GM23338 (cell line): ENCODE data around the gene TEX29. TPM values are rescaled to one million over a fixed set of nuclear protein-coding genes. Genes with fewer than 3 reads are reported as not detected.

Experiments used
- ATAC-seq: fragments of 200-7000 bp; cut with Tn5 transposase; 3 replicates; pipeline ENCODE4 v1.9.1; 2020
- DNase-seq: peaks from one replicate; pipeline ENCODE4 v3.0.0-alpha.2; 2015; ENCODE audit warnings: low spot score
- H2AFZ ChIP-seq: fragments of 200-600 bp; sonication (generic); 2 replicates; pipeline ENCODE4 v1.8.0; 2016; ENCODE audit warnings: antibody characterized with exemption, mild to moderate bottlenecking, moderate library complexity
- H3F3A ChIP-seq: fragments of 200-600 bp; sonication (generic); replicated peaks from 2 replicates; pipeline ENCODE4 v1.8.0; 2017; ENCODE audit warnings: antibody characterized with exemption, mixed run types, low read depth
- H3K27ac ChIP-seq: fragments of 200-600 bp; sonication (generic); 2 replicates; pipeline ENCODE4 v1.6.1; 2016; ENCODE audit warnings: low read depth
- H3K27me3 ChIP-seq: fragments of 200-600 bp; sonication (generic); 2 replicates; pipeline ENCODE4 v1.8.0; 2016; ENCODE audit warnings: mild to moderate bottlenecking, mixed run types, moderate library complexity; ENCODE audit not compliant: insufficient read depth
- H3K36me3 ChIP-seq: fragments of 200-600 bp; sonication (generic); 2 replicates; pipeline ENCODE4 v1.8.0; 2016; ENCODE audit warnings: mild to moderate bottlenecking; ENCODE audit not compliant: insufficient read depth
- H3K4me1 ChIP-seq: fragments of 200-600 bp; sonication (generic); 2 replicates; pipeline ENCODE4 v1.8.0; 2016; ENCODE audit warnings: mild to moderate bottlenecking, moderate library complexity; ENCODE audit not compliant: insufficient read depth
- H3K4me2 ChIP-seq: fragments of 200-600 bp; sonication (generic); 2 replicates; pipeline ENCODE4 v1.7.1; 2017; ENCODE audit warnings: mixed run types
- H3K4me3 ChIP-seq: fragments of 200-600 bp; sonication (generic); 2 replicates; pipeline ENCODE4 v1.6.1; 2016; ENCODE audit warnings: mixed run types
- H3K79me2 ChIP-seq: fragments of 200-600 bp; sonication (generic); replicated peaks from 2 replicates; pipeline ENCODE4 v1.8.0; 2017; ENCODE audit warnings: mild to moderate bottlenecking; ENCODE audit not compliant: insufficient read depth
- H3K9me2 ChIP-seq: fragments of 200-600 bp; sonication (generic); 2 replicates; pipeline ENCODE4 v1.8.0; 2017; ENCODE audit not compliant: insufficient read depth
- H4K20me1 ChIP-seq: fragments of 200-600 bp; sonication (generic); replicated peaks from 2 replicates; pipeline ENCODE4 v1.8.0; 2017; ENCODE audit warnings: mild to moderate bottlenecking; ENCODE audit not compliant: insufficient read depth
- H3K27ac Mint-ChIP-seq: 2 replicates; pipeline ENCODE4 v1.8.0; 2020; ENCODE audit warnings: inconsistent platforms, mild to moderate bottlenecking, moderate library complexity, mixed read lengths
- H3K27me3 Mint-ChIP-seq: 3 replicates; pipeline ENCODE4 v1.8.0; 2022; ENCODE audit warnings: low read depth, mild to moderate bottlenecking, moderate library complexity, mixed read lengths, inconsistent platforms; ENCODE audit not compliant: insufficient read depth, poor library complexity
- H3K36me3 Mint-ChIP-seq: 3 replicates; pipeline ENCODE4 v1.8.0; 2021; ENCODE audit warnings: low read depth, mild to moderate bottlenecking, inconsistent platforms, moderate library complexity, mixed read lengths
- H3K4me1 Mint-ChIP-seq: 3 replicates; pipeline ENCODE4 v1.8.0; 2020; ENCODE audit warnings: mild to moderate bottlenecking, inconsistent platforms, mixed read lengths
- H3K4me3 Mint-ChIP-seq: 3 replicates; pipeline ENCODE4 v1.8.0; 2021; ENCODE audit warnings: moderate library complexity, mild to moderate bottlenecking, inconsistent platforms, mixed read lengths
- H3K9me3 Mint-ChIP-seq: 3 replicates; pipeline ENCODE4 v1.8.0; 2020; ENCODE audit warnings: moderate library complexity, mild to moderate bottlenecking, inconsistent platforms, mixed read lengths
- CREB1 ChIP-seq: fragments of 250-450 bp; sonication (Bioruptor Pico); IDR thresholded peaks from 2 replicates; pipeline ENCODE4 v1.5.0; 2020; ENCODE audit warnings: low read depth, mild to moderate bottlenecking, moderate library complexity
- EZH2phosphoT487 ChIP-seq: fragments of 200-600 bp; sonication (generic); IDR thresholded peaks from one replicate; pipeline ENCODE4 v1.8.1; 2018; ENCODE audit warnings: antibody characterized with exemption; ENCODE audit not compliant: unreplicated experiment
- JUNB ChIP-seq: IDR thresholded peaks from one replicate; pipeline ENCODE4 v1.6.1; 2016; ENCODE audit warnings: antibody characterized with exemption; ENCODE audit not compliant: unreplicated experiment
- NANOG ChIP-seq: IDR thresholded peaks from 2 replicates; pipeline ENCODE4 v1.6.1; 2016; ENCODE audit warnings: antibody characterized with exemption, borderline replicate concordance
- POLR2AphosphoS5 ChIP-seq: IDR thresholded peaks from 2 replicates; pipeline ENCODE4 v1.6.1; 2016; ENCODE audit warnings: antibody characterized with exemption, low read depth
- STAT1 ChIP-seq: IDR thresholded peaks from one replicate; pipeline ENCODE4 v1.6.1; 2016; ENCODE audit warnings: antibody characterized with exemption; ENCODE audit not compliant: unreplicated experiment
- ZNF114 ChIP-seq: fragments of 250-450 bp; sonication (Bioruptor Pico); IDR thresholded peaks from 2 replicates; pipeline ENCODE4 v1.5.0; 2020; ENCODE audit warnings: mild to moderate bottlenecking, moderate library complexity
- ZNF331 ChIP-seq: fragments of 250-450 bp; sonication (Bioruptor Pico); IDR thresholded peaks from 2 replicates; pipeline ENCODE4 v1.5.0; 2020; ENCODE audit warnings: low read depth, mild to moderate bottlenecking, moderate library complexity
- polyA plus RNA-seq: library from polyadenylated mRNA; unstranded; fragments of >200 nt; fragmentation: Nextera tagmentation; extraction: Ambion mirVana; gene quantifications from 2 replicates; pipeline ENCODE4 v1.2.1, GENCODE V29; 2016
- total RNA-seq: library from RNA; depleted of rRNA; stranded (reverse); fragments of >200 nt; shearing (Covaris generic); gene quantifications from 2 replicates; pipeline ENCODE4 v1.2.3, GENCODE V29; 2014
- TF ChIP-seq, protein P1 (sequence below): IDR thresholded peaks from 2 replicates; pipeline ENCODE4 v1.6.1; 2016; ENCODE audit warnings: antibody characterized with exemption
- TF ChIP-seq, protein P2 (sequence below): fragments of 250-450 bp; sonication (Bioruptor Pico); IDR thresholded peaks from 2 replicates; pipeline ENCODE4 v1.5.0; 2020; ENCODE audit warnings: mild to moderate bottlenecking, moderate library complexity

Gene TEX29
- total and polyA plus RNA-seq, 2 experiments from 2014 or later, result 0.31 TPM; not detected in 1

DNA sequence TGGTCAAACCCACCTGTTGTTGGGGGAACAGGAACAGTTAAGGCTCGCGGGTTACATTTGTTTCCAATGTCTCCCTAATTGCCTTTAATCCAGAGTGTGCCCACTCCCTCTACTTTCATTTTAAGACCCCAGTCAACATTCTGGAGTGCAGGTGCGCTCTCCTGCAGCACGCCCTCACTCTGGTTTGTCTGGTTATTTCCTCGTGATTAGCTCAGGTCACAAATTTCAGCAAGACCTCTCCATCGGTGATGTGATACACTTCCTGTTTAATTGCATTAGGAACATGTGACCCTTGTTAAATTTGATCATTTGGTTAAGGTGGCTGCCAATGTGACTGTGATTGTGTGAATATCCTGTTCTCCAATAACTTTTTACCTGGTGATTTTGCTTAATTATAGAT is 53.0 kb downstream of the TEX29 start (continued):
- TF ChIP-seq EZH2phosphoT487 (no peak), ZNF114 (CRISPR knock-in tag) (no peak), POLR2AphosphoS5 (no peak)
- TF ChIP-seq, protein P1, sequence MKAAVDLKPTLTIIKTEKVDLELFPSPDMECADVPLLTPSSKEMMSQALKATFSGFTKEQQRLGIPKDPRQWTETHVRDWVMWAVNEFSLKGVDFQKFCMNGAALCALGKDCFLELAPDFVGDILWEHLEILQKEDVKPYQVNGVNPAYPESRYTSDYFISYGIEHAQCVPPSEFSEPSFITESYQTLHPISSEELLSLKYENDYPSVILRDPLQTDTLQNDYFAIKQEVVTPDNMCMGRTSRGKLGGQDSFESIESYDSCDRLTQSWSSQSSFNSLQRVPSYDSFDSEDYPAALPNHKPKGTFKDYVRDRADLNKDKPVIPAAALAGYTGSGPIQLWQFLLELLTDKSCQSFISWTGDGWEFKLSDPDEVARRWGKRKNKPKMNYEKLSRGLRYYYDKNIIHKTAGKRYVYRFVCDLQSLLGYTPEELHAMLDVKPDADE, result no peak
- TF ChIP-seq, protein P2, sequence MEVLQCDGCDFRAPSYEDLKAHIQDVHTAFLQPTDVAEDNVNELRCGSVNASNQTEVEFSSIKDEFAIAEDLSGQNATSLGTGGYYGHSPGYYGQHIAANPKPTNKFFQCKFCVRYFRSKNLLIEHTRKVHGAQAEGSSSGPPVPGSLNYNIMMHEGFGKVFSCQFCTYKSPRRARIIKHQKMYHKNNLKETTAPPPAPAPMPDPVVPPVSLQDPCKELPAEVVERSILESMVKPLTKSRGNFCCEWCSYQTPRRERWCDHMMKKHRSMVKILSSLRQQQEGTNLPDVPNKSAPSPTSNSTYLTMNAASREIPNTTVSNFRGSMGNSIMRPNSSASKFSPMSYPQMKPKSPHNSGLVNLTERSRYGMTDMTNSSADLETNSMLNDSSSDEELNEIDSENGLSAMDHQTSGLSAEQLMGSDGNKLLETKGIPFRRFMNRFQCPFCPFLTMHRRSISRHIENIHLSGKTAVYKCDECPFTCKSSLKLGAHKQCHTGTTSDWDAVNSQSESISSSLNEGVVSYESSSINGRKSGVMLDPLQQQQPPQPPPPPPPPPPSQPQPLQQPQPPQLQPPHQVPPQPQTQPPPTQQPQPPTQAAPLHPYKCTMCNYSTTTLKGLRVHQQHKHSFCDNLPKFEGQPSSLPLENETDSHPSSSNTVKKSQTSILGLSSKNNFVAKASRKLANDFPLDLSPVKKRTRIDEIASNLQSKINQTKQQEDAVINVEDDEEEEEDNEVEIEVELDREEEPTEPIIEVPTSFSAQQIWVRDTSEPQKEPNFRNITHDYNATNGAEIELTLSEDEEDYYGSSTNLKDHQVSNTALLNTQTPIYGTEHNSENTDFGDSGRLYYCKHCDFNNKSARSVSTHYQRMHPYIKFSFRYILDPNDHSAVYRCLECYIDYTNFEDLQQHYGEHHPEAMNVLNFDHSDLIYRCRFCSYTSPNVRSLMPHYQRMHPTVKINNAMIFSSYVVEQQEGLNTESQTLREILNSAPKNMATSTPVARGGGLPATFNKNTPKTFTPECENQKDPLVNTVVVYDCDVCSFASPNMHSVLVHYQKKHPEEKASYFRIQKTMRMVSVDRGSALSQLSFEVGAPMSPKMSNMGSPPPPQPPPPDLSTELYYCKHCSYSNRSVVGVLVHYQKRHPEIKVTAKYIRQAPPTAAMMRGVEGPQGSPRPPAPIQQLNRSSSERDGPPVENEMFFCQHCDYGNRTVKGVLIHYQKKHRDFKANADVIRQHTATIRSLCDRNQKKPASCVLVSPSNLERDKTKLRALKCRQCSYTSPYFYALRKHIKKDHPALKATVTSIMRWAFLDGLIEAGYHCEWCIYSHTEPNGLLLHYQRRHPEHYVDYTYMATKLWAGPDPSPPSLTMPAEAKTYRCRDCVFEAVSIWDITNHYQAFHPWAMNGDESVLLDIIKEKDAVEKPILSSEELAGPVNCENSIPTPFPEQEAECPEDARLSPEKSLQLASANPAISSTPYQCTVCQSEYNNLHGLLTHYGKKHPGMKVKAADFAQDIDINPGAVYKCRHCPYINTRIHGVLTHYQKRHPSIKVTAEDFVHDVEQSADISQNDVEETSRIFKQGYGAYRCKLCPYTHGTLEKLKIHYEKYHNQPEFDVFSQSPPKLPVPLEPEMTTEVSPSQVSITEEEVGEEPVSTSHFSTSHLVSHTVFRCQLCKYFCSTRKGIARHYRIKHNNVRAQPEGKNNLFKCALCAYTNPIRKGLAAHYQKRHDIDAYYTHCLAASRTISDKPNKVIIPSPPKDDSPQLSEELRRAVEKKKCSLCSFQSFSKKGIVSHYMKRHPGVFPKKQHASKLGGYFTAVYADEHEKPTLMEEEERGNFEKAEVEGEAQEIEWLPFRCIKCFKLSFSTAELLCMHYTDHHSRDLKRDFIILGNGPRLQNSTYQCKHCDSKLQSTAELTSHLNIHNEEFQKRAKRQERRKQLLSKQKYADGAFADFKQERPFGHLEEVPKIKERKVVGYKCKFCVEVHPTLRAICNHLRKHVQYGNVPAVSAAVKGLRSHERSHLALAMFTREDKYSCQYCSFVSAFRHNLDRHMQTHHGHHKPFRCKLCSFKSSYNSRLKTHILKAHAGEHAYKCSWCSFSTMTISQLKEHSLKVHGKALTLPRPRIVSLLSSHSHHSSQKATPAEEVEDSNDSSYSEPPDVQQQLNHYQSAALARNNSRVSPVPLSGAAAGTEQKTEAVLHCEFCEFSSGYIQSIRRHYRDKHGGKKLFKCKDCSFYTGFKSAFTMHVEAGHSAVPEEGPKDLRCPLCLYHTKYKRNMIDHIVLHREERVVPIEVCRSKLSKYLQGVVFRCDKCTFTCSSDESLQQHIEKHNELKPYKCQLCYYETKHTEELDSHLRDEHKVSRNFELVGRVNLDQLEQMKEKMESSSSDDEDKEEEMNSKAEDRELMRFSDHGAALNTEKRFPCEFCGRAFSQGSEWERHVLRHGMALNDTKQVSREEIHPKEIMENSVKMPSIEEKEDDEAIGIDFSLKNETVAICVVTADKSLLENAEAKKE (CRISPR knock-in tag), result no peak

DNA sequence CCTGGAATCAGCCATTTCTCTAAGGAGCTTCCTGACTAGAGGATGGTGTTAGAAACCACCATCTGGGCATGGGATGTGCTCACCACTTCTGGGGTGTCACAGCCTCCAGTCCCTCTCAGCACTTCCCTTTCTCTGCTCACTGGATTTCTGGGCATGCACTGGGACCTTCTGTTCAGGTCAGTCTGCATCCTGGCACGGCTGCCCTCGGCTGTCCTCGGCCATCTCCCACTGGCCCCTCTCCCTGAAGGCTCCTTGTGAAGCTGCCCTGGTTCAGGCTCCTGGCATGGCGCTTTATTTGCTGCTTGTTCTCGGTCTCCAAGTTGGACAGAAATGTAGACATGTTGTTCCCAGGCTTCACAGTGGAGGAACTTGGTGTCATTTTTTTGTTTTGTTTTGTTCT is 60.0 kb downstream of the TEX29 start:
- no peak overlapping the region for H3K4me3 ChIP-seq
- Mint-ChIP-seq H3K27ac (no peak overlapping the region), H3K36me3 (no peaks in the 10 kb centered on the region; the same call in 2 of the 3 replicates), H3K4me3 (no peak overlapping the region), H3K27me3 (no peaks in the 10 kb centered on the region), H3K9me3 (peaks cover 8% of the 10 kb centered on the region; the same call in 2 of the 3 replicates), H3K4me1 (peaks cover 4% of the 10 kb centered on the region; the same call in 2 of the 3 replicates)
- ATAC-seq (no peak), DNase-seq (no peak)
- H3K36me3 ChIP-seq, result no peaks in the 10 kb centered on the region
- H3K4me1 ChIP-seq, result no peaks in the 10 kb centered on the region
- no peak overlapping the region for H3K4me2 ChIP-seq
- no peaks in the 10 kb centered on the region for H3K9me2 ChIP-seq
- no peaks in the 10 kb centered on the region for H3K27me3 ChIP-seq
- no peaks in the 10 kb centered on the region for H3K79me2 ChIP-seq
- no peaks in the 10 kb centered on the region for H3F3A ChIP-seq
- no peak overlapping the region for H3K27ac ChIP-seq
- no peak overlapping the region for H2AFZ ChIP-seq
- no peaks in the 10 kb centered on the region for H4K20me1 ChIP-seq
- TF ChIP-seq ZNF114 (CRISPR knock-in tag) (no peak), STAT1 (no peak), CREB1 (no peak), JUNB (no peak), NANOG (no peak), ZNF331 (CRISPR knock-in tag) (no peak), POLR2AphosphoS5 (no peak)
- TF ChIP-seq, protein P2 (CRISPR knock-in tag), result no peak
